Stomach smooth muscle (tissue), 2 donors: Measurements from ENCODE around the gene RNF32.
A peak's percentile ranks its signal among the peaks of the same experiment; 100 is the strongest.

Experiments used
- H3K27ac ChIP-seq: one replicate; pipeline ENCODE4 v1.7.0; 2013; ENCODE audit warnings: mild to moderate bottlenecking, low read length, inconsistent platforms
- H3K27me3 ChIP-seq, 2 donors: one replicate each; pipeline ENCODE4 v1.7.0; 2013; ENCODE audit warnings: low read length in 2 of 2; ENCODE audit not compliant: insufficient read depth in 2 of 2, control insufficient read depth in 1 of 2
- H3K36me3 ChIP-seq, 2 donors: one replicate each; pipeline ENCODE4 v1.7.0; 2013; ENCODE audit warnings: low read length in 2 of 2; ENCODE audit not compliant: control insufficient read depth in 2 of 2, insufficient read depth in 2 of 2
- H3K4me1 ChIP-seq: one replicate; pipeline ENCODE4 v1.7.0; 2013; ENCODE audit warnings: low read length; ENCODE audit not compliant: control insufficient read depth, insufficient read depth
- H3K4me3 ChIP-seq, 2 donors: one replicate each; pipeline ENCODE4 v1.7.0; 2013; ENCODE audit warnings: low read length in 2 of 2
- H3K9ac ChIP-seq, 2 donors: one replicate each; pipeline ENCODE4 v1.7.0; 2013; ENCODE audit warnings: low read length in 2 of 2, mild to moderate bottlenecking in 1 of 2
- H3K9me3 ChIP-seq, 2 donors: one replicate each; pipeline ENCODE4 v1.7.0; 2013; ENCODE audit warnings: low read length in 2 of 2; ENCODE audit not compliant: control insufficient read depth in 2 of 2
- donor health status: healthy.
- donor health status: Pancreatic carcinoma.

RNF32 gene

DNA sequence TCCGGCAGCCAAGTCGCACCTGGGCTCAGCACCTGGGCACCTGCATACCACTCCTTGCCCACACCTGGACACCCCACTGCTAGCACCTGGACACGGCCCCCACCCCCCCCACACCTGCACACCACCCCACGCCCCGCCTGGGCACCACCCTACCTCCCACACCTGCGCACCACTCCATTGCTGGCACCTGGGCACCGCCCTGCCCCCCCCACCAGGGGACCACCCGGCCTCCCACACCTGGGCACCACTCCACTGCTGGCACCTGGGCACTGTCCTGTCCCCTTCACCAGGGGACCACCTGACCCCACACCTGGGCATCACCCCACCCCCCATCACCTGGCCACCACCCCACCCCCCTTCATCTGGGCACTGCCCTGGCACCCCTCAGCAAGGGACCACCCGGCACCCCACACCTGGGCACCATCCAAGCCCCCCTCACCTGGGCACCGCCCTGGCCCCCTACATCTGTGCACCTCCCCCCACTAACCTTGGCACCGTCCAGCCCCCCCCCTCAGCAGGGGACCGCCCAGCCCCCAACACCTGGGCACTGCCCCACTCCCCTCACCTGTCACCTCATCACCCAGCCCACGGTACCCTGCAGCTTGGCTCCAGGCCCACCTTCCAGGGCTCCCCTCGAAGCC is 33.8 kb upstream of the RNF32 start:
- H3K27ac ChIP-seq = no peak overlapping the region
- no peaks in the 10 kb centered on the region for H3K36me3 ChIP-seq
- H3K4me1 ChIP-seq = peaks cover 8% of the 10 kb centered on the region
- no peaks in the 10 kb centered on the region for H3K9me3 ChIP-seq
- H3K4me3 ChIP-seq = no peak overlapping the region
- no peak overlapping the region for H3K9ac ChIP-seq
- H3K27me3 ChIP-seq = peaks cover 4 to 14% of the 10 kb centered on the region in 2 donors

DNA sequence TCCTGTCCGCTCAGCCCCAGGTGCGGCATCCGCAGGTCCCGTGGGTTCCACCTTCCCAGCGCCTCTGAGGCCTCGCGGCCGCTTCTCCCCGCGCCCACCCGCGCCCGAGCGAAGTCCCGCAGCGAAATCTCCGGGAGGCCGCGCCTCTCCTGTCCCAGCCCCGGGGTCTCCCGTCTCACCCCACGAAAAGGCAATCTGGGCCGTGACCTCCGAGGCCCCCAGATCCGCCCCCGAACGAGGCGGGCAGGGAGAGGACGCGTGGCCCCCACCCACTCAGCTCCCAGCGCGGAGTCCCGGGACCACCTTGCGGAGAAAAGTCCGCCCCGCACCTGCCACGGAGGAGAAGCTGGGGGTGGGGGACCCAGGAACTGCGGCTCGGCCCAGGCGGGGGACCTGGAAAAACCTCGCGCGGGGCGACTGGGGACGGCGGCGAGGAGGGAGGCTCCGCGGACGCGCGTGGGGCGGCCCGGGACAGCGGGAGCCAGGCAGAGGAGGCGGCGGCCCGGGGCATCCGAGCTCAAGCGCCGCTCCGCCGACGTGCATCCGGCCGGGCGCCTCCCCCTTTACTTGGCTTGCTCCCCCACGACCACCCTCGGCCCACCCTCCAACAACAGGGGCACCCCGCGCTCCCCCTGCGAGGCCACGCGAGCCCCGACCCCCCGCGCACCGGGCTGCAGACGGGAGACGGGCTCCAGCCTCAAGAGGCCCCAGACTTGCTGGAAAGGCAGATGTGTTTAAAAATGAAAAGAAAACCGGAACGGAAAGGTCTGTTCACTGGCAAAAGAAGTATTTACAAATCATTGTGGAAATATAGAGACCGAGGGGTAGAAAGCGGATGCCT is 33.0 kb upstream of the RNF32 start:
- Histone ChIP-seq H3K4me3 (peak overlapping the region; percentile 27 to 59), H3K27me3 (peaks cover 4 to 14% of the 10 kb centered on the region in 2 donors), H3K9me3 (no peaks in the 10 kb centered on the region), H3K27ac (no peak overlapping the region), H3K36me3 (no peaks in the 10 kb centered on the region), H3K9ac (no peak overlapping the region), H3K4me1 (peaks cover 8% of the 10 kb centered on the region)

DNA sequence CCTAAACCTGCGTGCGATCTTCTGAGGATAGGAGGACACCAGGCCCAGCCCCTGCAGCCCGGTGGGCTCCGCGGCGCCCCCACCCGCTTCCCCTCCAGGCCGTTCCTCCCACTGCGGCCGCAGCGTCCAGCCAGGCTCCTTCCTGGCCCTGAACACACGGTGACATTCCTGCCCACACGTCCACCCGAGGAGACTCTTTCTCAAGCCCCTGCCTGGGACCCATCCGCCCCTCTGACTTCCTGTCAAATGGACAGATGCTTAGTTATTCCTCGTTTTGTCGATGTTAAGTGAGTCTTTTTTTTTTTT is 32.4 kb upstream of the RNF32 start:
- no peaks in the 10 kb centered on the region for H3K36me3 ChIP-seq
- H3K27ac ChIP-seq = no peak overlapping the region
- H3K9ac ChIP-seq = no peak overlapping the region
- H3K4me1 ChIP-seq = peaks cover 8% of the 10 kb centered on the region
- H3K4me3 ChIP-seq = peak overlapping the region in 1 of 2 donors; percentile 59
- H3K27me3 ChIP-seq = peaks cover 4 to 14% of the 10 kb centered on the region in 2 donors
- peaks cover under 1 to 3% of the 10 kb centered on the region in 2 donors for H3K9me3 ChIP-seq

DNA sequence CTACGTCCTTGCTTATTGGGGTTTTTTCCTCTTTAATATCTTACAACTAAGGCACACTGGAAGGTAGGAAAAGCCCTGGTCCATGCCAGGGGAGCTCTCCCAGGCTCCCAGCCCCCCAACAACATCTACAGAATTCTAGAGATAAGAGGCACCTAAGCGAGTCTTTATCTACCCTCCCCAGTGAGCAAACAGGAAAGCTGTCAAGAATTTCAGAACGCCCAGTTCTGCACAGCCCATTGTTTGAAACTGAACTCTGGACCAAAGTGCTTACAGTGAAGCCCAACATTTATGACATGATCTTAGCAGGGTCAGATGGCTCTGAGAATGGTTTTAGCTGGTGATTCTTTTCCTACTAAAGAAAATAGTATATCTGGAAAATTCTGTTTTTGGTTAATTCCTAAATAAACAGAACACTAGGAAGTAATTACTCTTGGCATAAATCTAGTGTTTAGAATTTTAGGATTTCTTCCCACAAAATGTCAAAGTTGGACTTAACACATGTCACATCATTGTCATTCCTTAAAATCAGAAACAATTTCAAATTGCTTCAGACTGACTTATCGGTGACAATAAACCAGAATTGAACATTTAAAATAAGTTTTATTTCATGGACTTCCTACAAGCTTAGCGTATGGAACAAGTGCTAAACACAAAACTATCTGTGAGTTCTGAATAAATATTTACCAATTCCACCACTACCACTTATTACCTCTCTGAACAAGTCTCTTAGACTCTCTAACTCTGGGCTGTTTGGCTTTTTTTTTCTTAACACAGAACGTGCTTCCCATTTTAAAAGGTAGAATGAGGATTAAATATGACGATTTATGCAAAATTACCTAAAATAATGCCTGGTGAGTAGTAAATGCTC is 31.3 kb upstream of the RNF32 start:
- H3K9me3 ChIP-seq = peaks cover 3% of the 10 kb centered on the region in 2 donors
- peaks cover 8% of the 10 kb centered on the region for H3K4me1 ChIP-seq
- H3K36me3 ChIP-seq = no peaks in the 10 kb centered on the region
- H3K4me3 ChIP-seq = no peak overlapping the region
- H3K9ac ChIP-seq = no peak overlapping the region
- no peak overlapping the region for H3K27ac ChIP-seq
- peaks cover 4 to 14% of the 10 kb centered on the region in 2 donors for H3K27me3 ChIP-seq

DNA sequence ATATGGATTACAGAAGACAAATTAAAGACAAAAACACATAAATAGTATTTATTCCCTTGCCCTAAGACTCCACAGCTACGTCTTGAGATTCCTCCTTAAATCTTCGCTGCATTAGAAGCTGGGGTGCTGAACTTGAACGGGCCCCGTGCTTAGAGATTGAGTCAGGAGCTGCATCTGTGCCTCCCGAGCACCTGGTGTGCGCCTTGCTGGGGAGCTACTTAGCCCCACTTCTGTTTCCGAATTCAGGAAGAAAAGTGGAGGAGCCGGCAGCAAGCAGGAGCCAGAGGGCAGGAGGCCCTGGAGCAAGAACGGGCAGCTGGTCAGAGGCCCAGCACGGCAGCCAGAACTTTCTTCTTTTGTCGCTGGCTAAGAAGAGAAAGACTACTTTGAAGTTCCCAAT is 30.4 kb upstream of the RNF32 start:
- Histone ChIP-seq H3K9me3 (peaks cover 3% of the 10 kb centered on the region in 2 donors), H3K27me3 (peaks cover 2 to 18% of the 10 kb centered on the region in 2 donors), H3K9ac (no peak overlapping the region), H3K4me1 (peaks cover 8% of the 10 kb centered on the region), H3K36me3 (no peaks in the 10 kb centered on the region), H3K27ac (no peak overlapping the region), H3K4me3 (no peak overlapping the region)

DNA sequence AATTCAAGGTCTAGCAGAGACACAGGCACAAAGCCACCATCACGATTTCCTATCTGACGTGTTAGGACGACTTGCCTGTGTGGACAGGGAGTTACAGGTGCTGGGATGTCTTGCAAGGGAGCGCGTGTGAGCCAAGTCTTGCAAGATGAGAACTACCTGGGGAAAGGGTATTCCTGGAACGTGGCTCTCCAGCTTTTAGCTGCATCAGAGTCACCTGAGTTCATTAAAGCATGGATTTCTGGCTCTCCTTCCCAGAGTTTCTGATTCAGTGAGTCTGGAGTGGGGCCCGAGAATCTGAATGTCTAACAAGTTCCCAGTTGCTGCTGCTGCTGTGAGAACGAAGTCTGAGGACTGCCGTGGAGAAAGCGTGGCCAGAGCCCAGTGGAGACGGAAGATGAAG is 30.0 kb upstream of the RNF32 start:
- Histone ChIP-seq H3K9me3 (peaks cover 3% of the 10 kb centered on the region in 2 donors), H3K27ac (no peak overlapping the region), H3K4me3 (no peak overlapping the region), H3K36me3 (no peaks in the 10 kb centered on the region), H3K9ac (no peak overlapping the region), H3K27me3 (peaks cover 5 to 20% of the 10 kb centered on the region in 2 donors), H3K4me1 (peaks cover 8% of the 10 kb centered on the region)

DNA sequence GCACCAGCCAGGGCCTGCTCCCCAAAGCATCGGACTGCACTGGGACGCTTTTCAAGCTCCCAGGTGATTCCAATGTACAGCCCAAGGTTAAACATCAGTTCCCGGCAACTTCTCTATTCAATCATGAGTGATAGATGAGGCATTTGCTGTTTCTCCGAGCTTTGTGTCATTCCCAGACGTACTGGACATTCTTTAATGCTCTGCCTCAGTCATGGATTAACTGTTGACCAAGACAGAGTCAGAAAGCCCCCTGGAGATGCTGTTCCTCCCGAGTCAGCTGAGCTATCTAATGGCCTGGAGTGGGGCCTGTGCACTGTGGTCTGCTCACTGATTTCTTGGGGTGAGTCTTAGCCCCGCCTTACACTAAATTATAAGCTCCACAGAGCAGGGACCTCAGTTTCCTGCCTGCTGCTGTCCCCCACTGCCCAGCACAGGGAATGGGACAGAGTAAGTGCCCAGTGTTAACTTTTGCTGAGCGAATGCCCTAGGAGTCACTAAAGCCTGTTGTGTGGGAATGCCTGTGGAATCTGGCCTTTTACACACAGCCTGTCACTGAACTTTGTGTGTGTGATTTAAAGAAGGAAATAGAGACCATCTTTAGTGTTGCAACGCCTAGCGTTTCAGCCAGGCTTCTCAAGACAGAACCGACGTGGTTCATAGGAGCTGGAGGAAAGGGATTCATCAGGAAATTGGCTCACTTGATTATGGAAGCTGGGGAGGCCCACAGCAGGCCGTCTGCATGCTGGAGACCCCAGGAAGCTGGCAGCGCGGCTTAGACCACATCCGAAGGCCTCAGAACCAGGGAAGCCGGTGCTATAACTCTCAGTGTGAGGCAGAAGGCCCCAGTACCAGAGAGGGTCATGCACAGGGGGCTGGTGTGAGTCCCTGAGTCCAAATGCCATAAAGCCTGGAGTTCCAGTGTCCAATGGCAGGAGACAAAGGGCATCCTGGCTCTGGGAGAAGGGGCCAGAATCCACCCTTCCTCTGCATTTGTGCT is 29.3 kb upstream of the RNF32 start:
- Histone ChIP-seq H3K27ac (no peak overlapping the region), H3K9me3 (peaks cover 3% of the 10 kb centered on the region in 2 donors), H3K9ac (no peak overlapping the region), H3K27me3 (peaks cover 7 to 22% of the 10 kb centered on the region in 2 donors), H3K36me3 (no peaks in the 10 kb centered on the region), H3K4me3 (no peak overlapping the region), H3K4me1 (peaks cover 8% of the 10 kb centered on the region)

DNA sequence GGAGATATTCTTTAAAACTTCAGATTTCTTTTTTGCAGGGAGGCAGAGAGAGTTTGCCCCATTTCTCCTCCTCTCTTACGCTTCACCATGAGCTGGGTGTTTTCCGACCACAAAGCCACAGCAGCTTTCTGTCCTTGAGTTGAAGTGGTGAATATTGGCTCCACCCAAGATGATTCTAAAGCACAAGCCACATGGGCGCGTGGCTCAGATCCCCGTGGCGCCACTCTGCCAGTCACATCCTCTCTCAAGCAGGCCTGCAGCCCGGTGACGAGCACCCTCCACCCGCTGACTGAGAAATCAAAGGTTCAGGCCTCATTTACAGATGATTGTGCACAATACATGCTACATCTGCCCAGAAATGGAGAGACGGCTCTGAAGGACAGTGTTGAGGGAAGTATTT is 27.6 kb upstream of the RNF32 start:
- no peaks in the 10 kb centered on the region for H3K4me1 ChIP-seq
- no peaks in the 10 kb centered on the region for H3K36me3 ChIP-seq
- peaks cover 7 to 26% of the 10 kb centered on the region in 2 donors for H3K27me3 ChIP-seq
- no peak overlapping the region for H3K9ac ChIP-seq
- H3K4me3 ChIP-seq = no peak overlapping the region
- H3K9me3 ChIP-seq = peaks cover 3% of the 10 kb centered on the region in 2 donors
- H3K27ac ChIP-seq = no peak overlapping the region

DNA sequence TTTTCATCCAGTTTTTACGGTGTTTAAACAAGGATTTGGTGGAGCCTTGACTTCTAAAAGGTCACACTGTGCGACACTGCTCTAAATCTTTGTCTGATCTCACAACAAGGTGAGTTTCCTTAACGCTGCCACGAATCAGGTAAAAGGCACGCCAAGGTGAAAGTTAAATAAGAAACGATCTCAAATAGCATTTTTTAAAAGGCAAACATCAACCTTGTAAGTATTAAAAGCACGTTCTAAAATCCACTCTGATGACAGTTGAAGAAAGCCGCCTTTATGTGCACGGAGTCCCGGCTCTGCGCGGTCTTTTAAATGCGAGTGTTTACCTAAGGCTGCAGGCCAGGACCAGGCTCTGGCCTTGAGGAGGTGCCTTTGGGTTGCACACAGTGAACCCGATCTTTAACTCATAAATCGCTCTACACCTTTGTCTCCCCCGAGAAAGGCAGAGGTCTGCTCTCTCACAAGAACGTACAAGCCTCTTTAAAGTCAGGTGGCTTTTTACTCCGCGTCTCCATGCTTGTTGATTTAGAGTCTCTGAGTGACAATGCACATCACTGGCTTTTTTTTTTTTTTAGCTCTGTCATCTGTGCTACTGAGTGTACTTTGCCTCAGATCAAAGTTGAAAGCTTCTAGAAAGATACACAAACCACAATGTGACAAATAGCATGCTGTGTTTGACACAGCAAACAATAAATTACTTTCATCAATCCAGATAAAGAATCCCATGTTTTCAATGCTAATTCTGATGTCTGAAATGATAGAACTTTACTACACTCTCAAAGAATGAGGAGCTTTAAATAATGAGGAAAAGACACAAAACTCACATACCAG is 25.9 kb upstream of the RNF32 start:
- Histone ChIP-seq H3K27ac (no peak overlapping the region), H3K36me3 (no peaks in the 10 kb centered on the region), H3K9me3 (peaks cover 3% of the 10 kb centered on the region in 2 donors), H3K27me3 (peaks cover 18 to 32% of the 10 kb centered on the region in 2 donors), H3K4me1 (no peaks in the 10 kb centered on the region), H3K9ac (no peak overlapping the region), H3K4me3 (no peak overlapping the region)
